HG02623 (cell line): ENCODE measurements around the gene PCDHB9.
"Not testable (repeated sequence)": the region's sequence is repeated elsewhere in the genome, so short reads cannot be mapped to it uniquely, and the experiment has no call there.

Experiments
- ATAC-seq: cut with Tn5 transposase; IDR thresholded peaks from one replicate; pipeline ENCODE4 v1.9.1; 2021; ENCODE audit warnings: moderate library complexity; ENCODE audit not compliant: unreplicated experiment

PCDHB9 gene

GRCh38 chr5:141234109-141234667 lies 47.2 kb downstream of the PCDHB9 start:
- ATAC-seq: no peak

DNA sequence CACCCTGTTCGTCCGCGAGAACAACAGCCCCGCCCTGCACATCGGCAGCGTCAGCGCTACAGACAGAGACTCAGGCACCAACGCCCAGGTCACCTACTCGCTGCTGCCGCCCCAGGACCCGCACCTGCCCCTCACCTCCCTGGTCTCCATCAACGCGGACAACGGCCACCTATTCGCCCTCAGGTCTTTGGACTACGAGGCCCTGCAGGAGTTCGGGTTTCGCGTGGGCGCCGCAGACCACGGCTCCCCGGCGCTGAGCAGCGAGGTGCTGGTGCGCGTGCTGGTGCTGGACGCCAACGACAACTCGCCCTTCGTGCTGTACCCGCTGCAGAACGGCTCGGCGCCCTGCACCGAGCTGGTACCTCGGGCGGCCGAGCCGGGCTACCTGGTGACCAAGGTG lies 49.0 kb downstream of the PCDHB9 start:
- not testable (repeated sequence) for ATAC-seq

- ATAC-seq: no peak
These were observed 49.8 kb downstream of the PCDHB9 start for GRCh38 chr5:141236516-141237313.
